Activated naive CD8-positive, alpha-beta T cell treated with anti-CD3 and anti-CD28 coated beads for 36 hours (primary cell): Measurements from ENCODE around the gene WDR6. TPM values are rescaled to one million over a fixed set of nuclear protein-coding genes. Genes with fewer than 3 reads are reported as not detected.

Experiments
- DNase-seq: peaks from one replicate; pipeline ENCODE4 v3.0.0; 2021
- H3K27ac Mint-ChIP-seq: one replicate; pipeline ENCODE4 v1.8.0; 2022; ENCODE audit warnings: mild to moderate bottlenecking, moderate library complexity, mixed read lengths
- H3K27me3 Mint-ChIP-seq: one replicate; pipeline ENCODE4 v1.8.0; 2022; ENCODE audit warnings: mild to moderate bottlenecking, mixed read lengths
- H3K36me3 Mint-ChIP-seq: one replicate; pipeline ENCODE4 v1.8.0; 2021; ENCODE audit warnings: mild to moderate bottlenecking, mixed read lengths
- H3K4me1 Mint-ChIP-seq: one replicate; pipeline ENCODE4 v1.8.0; 2021; ENCODE audit warnings: mixed read lengths
- H3K4me3 Mint-ChIP-seq: one replicate; pipeline ENCODE4 v1.8.0; 2022; ENCODE audit warnings: mild to moderate bottlenecking, moderate library complexity, mixed read lengths
- H3K9me3 Mint-ChIP-seq: one replicate; pipeline ENCODE4 v1.8.0; 2022; ENCODE audit warnings: mixed read lengths
- total RNA-seq, 2 experiments: library from RNA; stranded (reverse); gene quantifications; one replicate each; pipeline ENCODE4 v1.2.3, GENCODE V29; 2021

Gene WDR6
- total RNA-seq, 2 experiments from 2014 or later: 135 to 140 TPM

- H3K9me3 Mint-ChIP-seq: no peaks in the 10 kb centered on the region
- peak overlapping the region; percentile 51 for H3K27ac Mint-ChIP-seq
- no peak for DNase-seq
Observed at GRCh38 chr3:49017229-49017970, 10.2 kb downstream of the WDR6 start.

DNA sequence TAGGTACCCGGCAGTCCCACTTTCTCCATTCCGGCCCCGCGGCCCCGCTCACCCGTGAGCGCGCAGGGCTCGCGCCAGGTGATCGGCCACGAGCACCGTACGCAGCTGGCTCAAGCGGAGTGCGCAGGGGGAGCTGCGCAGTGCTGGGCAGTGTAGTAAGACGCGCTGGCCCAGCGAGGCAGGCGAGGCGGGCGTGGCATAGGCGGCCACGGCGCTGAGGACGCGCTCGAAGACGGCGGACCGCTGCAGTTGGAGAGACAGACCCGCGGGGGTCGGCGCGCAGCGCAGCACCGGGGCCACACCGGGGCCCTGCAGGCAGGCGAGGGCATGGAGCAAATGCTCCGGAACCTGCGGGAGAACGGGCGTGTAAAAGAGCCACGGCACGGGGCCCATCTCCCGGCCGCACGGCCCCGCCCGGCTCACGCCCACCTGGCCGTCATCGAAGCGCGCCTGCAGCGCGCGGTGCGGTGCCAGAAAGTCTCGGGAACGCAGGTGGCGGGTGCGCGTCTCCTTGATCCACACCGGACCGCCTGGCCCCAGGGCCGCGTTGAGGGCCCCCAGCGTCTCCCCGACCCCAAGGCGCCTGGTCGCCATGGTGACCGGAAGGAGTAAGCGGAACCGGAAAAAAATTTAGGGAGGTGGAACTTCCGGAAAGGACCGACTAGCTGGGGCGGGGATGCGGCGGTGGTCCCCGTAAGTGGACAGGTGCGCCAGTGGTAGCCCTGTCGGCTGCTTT, 10.9 kb downstream of the WDR6 start, which contains the start of gene DALRD3:
DALRD3 (minus strand) TSS at position 610 of the 736 bp plus-strand sequence; CDS start at position 594, 16 bp downstream.
- H3K27ac Mint-ChIP-seq: peak within 1 kb of the TSS; percentile 78
- H3K9me3 Mint-ChIP-seq: no peaks in the 10 kb centered on the region
- peak within 1 kb of the TSS; percentile 94 for H3K4me3 Mint-ChIP-seq
- peaks cover 3% of the 10 kb centered on the region for H3K27me3 Mint-ChIP-seq
- peaks cover 17% of the 10 kb centered on the region for H3K36me3 Mint-ChIP-seq
- DNase-seq: peak; percentile 75
- H3K4me1 Mint-ChIP-seq: peaks cover 19% of the 10 kb centered on the region

More at GRCh38 chr3:49017229-49017970, 10.2 kb downstream of the WDR6 start:
- Mint-ChIP-seq H3K4me3 (peak overlapping the region; percentile 94), H3K4me1 (peaks cover 17% of the 10 kb centered on the region), H3K36me3 (peaks cover 10% of the 10 kb centered on the region), H3K27me3 (peaks cover 3% of the 10 kb centered on the region)

GRCh38 chr3:49018707-49019006, 11.5 kb downstream of the WDR6 start:
- Mint-ChIP-seq H3K27ac (peak overlapping the region; percentile 78), H3K4me3 (peak overlapping the region; percentile 94), H3K9me3 (no peaks in the 10 kb centered on the region), H3K4me1 (peaks cover 25% of the 10 kb centered on the region), H3K36me3 (peaks cover 23% of the 10 kb centered on the region), H3K27me3 (peaks cover 3% of the 10 kb centered on the region)
- no peak for DNase-seq

DNA sequence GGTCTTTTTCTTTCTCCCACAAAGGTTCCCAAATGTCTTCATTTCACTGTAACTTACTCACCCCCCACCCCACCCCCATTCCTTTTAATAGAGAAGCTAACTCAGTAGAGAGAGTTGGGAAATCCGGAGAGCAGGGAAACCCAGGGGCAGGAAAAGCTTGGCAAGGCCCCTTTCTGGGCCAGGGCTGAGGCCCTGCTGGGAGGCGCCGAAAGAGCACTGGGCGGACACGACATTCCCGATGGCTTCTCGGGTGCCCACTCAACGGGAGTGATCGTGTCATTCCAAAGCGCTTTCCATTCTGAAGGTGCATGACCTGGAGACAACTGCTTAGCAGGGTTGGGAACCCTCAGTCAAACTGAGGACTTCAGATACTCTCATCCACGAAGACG, 12.7 kb downstream of the WDR6 start:
- Mint-ChIP-seq H3K4me1 (peaks cover 35% of the 10 kb centered on the region), H3K27ac (peak overlapping the region; percentile 97), H3K9me3 (no peaks in the 10 kb centered on the region), H3K36me3 (peaks cover 29% of the 10 kb centered on the region), H3K27me3 (peaks cover 3% of the 10 kb centered on the region), H3K4me3 (peak overlapping the region; percentile 94)
- no peak for DNase-seq

GRCh38 chr3:49020330-49021212, 13.4 kb downstream of the WDR6 start:
- no peaks in the 10 kb centered on the region for H3K9me3 Mint-ChIP-seq
- peak; percentile 34 for DNase-seq
- H3K4me3 Mint-ChIP-seq: peak overlapping the region; percentile 94
- H3K36me3 Mint-ChIP-seq: peaks cover 26% of the 10 kb centered on the region
- H3K4me1 Mint-ChIP-seq: peaks cover 42% of the 10 kb centered on the region
- peak overlapping the region; percentile 97 for H3K27ac Mint-ChIP-seq
- peaks cover 3% of the 10 kb centered on the region for H3K27me3 Mint-ChIP-seq

- peak overlapping the region; percentile 94 for H3K4me3 Mint-ChIP-seq
- H3K9me3 Mint-ChIP-seq: no peaks in the 10 kb centered on the region
- peak overlapping the region; percentile 97 for H3K27ac Mint-ChIP-seq
- DNase-seq: peak; percentile 99
- H3K27me3 Mint-ChIP-seq: peaks cover 3% of the 10 kb centered on the region
- peaks cover 48% of the 10 kb centered on the region for H3K4me1 Mint-ChIP-seq
- peaks cover 29% of the 10 kb centered on the region for H3K36me3 Mint-ChIP-seq
Observed at GRCh38 chr3:49021213-49021812, 14.1 kb downstream of the WDR6 start.

DNA sequence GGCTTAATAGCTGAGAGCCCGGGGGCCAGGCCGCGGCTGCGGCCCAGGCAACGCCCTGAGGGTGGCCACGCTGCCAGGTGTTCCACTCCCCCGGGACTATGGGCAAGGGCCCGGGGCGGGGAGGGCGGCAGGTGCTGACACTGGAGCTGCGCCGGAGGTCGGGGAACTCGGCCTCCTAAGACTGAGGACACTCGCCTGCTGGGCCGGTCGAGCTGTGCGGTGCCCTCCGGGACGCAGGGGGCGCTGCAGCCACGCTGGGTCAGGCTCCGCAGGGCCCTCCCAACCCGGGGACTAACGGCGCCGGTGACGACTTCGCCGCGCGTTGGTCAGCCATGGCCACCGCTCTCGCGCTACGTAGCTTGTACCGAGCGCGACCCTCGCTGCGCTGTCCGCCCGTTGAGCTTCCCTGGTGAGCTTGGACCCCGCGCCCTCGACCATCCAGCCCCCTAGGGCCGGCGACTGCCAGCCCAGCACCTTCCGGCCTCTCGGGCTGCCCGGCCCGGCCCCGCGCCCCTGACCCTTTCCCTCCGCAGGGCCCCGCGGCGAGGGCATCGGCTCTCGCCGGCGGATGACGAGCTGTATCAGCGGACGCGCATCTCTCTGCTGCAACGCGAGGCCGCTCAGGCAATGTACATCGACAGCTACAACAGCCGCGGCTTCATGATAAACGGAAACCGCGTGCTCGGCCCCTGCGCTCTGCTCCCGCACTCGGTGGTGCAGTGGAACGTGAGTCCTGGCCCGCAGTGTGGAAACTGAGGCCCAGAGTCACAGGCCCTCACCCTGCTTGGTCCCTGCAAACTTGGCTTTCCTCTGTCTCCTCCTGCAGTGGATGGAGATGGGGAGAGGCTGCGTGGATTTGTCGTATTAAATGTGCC, 14.9 kb downstream of the WDR6 start, which contains the start of gene NDUFAF3:
NDUFAF3 (plus strand) TSS at position 309 of the 875 bp plus-strand sequence; CDS start at position 333, 24 bp downstream.
- H3K27ac Mint-ChIP-seq: peak within 1 kb of the TSS; percentile 97
- H3K4me1 Mint-ChIP-seq: peaks cover 54% of the 10 kb centered on the region
- no peaks in the 10 kb centered on the region for H3K9me3 Mint-ChIP-seq
- peaks cover 3% of the 10 kb centered on the region for H3K27me3 Mint-ChIP-seq
- peak; percentile 95 for DNase-seq
- H3K36me3 Mint-ChIP-seq: peaks cover 35% of the 10 kb centered on the region
- peak within 1 kb of the TSS; percentile 95 for H3K4me3 Mint-ChIP-seq

GRCh38 chr3:49022688-49023171, 15.5 kb downstream of the WDR6 start:
- peak; percentile 28 for DNase-seq
- peaks cover 56% of the 10 kb centered on the region for H3K4me1 Mint-ChIP-seq
- H3K27me3 Mint-ChIP-seq: peaks cover 3% of the 10 kb centered on the region
- peaks cover 41% of the 10 kb centered on the region for H3K36me3 Mint-ChIP-seq
- peak overlapping the region; percentile 95 for H3K4me3 Mint-ChIP-seq
- H3K9me3 Mint-ChIP-seq: no peaks in the 10 kb centered on the region
- peak overlapping the region; percentile 97 for H3K27ac Mint-ChIP-seq

DNA sequence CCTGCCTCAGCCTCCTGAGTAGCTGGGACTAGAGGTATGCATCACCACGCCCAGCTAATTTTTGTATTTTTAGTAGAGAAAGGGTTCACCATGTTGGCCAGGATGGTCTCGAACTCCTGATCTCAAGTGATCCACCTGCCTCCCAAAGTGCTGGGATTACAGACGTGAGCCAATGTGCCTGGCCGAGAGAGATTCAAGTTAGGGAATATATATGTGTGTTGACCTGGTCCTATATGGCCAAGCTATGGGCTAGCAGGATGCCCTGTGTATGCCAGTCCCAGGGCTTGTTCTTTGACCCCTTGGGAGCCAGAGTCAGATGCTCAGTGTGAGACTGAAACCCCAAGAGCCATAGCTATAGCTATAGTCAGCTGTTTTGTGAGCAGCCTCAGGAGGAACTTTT, 16.6 kb downstream of the WDR6 start:
- H3K4me3 Mint-ChIP-seq: peak overlapping the region; percentile 95

DNA sequence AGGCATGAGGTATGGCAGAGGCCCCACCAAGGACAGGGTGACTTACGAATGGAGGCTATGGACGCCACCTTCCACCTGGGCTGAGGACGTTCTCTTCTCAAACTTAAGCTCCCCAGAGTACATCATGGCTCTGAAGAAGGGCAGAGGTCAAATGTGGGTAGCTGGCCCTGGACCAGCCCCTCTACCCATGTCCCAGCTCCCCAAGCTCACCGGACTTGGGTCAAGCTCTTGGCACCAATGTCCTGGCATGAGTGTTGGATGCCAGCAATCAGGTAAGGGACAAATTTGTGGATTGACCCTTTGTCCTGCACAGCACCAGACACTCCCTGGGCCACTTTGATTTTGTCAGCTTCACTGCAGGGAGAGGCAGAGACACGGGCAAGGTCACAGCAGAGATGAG, 17.3 kb downstream of the WDR6 start:
- peaks cover 3% of the 10 kb centered on the region for H3K27me3 Mint-ChIP-seq
- H3K4me3 Mint-ChIP-seq: peak overlapping the region; percentile 95
- no peak for DNase-seq
- peaks cover 66% of the 10 kb centered on the region for H3K4me1 Mint-ChIP-seq
- H3K9me3 Mint-ChIP-seq: no peaks in the 10 kb centered on the region
- peak overlapping the region; percentile 34 for H3K27ac Mint-ChIP-seq
- H3K36me3 Mint-ChIP-seq: peaks cover 58% of the 10 kb centered on the region

More for the DNA sequence above, 16.6 kb downstream of the WDR6 start:
- peak overlapping the region; percentile 48 for H3K27ac Mint-ChIP-seq
- no peak for DNase-seq
- H3K27me3 Mint-ChIP-seq: peaks cover 3% of the 10 kb centered on the region
- peaks cover 52% of the 10 kb centered on the region for H3K36me3 Mint-ChIP-seq
- peaks cover 64% of the 10 kb centered on the region for H3K4me1 Mint-ChIP-seq
- H3K9me3 Mint-ChIP-seq: no peaks in the 10 kb centered on the region

- peak overlapping the region; percentile 16 for H3K4me3 Mint-ChIP-seq
Observed at GRCh38 chr3:49025005-49025792, 18.0 kb downstream of the WDR6 start.

DNA sequence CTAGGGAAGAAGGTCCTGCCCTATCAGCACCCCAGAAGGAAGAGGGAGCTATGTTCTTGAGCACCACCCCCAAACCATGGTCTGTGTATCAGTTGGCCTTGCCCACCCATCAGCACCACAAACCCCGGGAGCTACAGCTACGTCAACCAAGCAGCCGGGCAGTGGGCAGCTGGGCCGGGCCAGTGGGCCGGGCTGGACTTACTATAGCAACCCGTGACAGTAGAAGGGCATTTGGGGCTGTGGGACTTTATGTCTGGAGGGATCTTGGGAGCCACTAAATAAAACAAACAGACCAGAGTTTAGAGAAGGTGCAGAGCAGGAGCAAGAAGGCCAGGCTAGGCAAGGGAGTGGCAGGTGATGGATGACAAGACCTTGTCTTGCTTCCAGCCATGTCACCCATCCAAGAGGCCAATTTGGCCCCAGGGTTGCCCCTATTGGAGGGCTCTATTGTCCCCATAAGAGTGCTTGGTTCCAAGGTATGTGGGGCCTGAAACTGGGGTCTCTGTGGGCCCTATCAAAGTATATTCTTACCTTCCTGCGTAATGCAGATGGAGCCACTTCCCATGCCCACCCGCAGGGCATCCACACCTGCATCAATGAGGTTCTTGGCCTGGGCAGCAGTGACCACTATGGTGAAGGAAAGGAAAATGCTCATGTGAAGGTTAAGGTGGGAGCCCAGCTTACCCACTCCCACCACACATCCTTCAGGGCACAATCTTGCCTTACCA, 18.8 kb downstream of the WDR6 start:
- H3K27ac Mint-ChIP-seq: peak overlapping the region; percentile 57

More at GRCh38 chr3:49025005-49025792, 18.0 kb downstream of the WDR6 start:
- Mint-ChIP-seq H3K27me3 (peaks cover 3% of the 10 kb centered on the region), H3K36me3 (peaks cover 60% of the 10 kb centered on the region), H3K4me1 (peaks cover 62% of the 10 kb centered on the region), H3K9me3 (no peaks in the 10 kb centered on the region), H3K27ac (peak overlapping the region; percentile 34)
- no peak for DNase-seq

More for the DNA sequence above, 18.8 kb downstream of the WDR6 start:
- DNase-seq: no peak
- peaks cover 61% of the 10 kb centered on the region for H3K4me1 Mint-ChIP-seq
- peaks cover 60% of the 10 kb centered on the region for H3K36me3 Mint-ChIP-seq
- H3K27me3 Mint-ChIP-seq: peaks cover 3% of the 10 kb centered on the region
- peak overlapping the region; percentile 22 for H3K4me3 Mint-ChIP-seq
- H3K9me3 Mint-ChIP-seq: no peaks in the 10 kb centered on the region
